CD4-positive, alpha-beta T cell treated with Interleukin-4 for 1 hour (primary cell): ENCODE data around the gene FBXO3.
A peak's percentile ranks its signal among the peaks of the same experiment; 100 is the strongest.

Experiments
- DNase-seq, 2 donors: peaks; one replicate each; pipeline ENCODE4 v3.0.0-alpha.2; 2020 to 2022

The FBXO3 gene

DNA sequence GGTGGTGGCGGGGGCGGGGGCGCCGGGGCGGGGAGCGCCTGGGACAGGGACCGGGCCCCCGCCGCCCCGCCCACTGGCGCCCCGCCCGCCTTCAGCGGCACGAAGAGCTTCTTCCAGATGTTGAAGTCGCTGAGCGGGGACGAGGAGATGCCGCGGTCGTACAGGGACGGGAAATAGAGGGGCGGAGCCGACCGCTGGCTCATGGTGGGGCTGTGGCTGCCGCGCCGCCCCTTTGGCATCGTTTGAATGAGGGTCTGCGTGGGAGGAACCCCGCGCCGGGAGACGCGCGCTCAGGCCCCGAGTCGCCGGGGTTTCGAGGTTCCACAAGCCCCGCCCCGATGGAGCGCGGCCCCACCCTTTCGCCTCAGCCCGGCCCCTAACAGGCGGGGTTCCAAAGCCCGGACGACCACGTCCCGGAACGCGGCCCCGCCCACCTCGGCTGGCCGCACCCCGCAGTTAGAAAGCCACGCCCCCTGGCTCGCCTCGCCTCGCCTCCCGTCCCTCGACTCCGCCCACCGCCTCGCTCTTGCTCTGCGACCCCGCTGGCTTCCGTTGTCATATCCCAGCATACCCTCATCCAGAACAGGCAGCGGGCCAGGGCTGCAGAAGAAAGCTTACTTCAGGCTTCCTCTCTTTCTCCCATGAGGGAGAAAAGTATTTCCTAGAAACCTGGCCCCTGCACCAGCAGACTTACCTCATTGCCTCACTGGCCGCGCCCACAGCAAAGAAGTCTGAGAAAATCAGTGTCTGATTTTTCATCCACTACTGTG is 73.6 kb downstream of the FBXO3 start, which contains the start of gene C11orf91:
Gene C11orf91, minus strand, starts transcription at position 325 of the 770 bp plus-strand sequence. Its CDS starts 86 bp downstream, at position 239.
- DNase-seq = peak; percentile 91 to 94

- DNase-seq = no peak
Measured at GRCh38 chr11:33700063-33700501, 74.2 kb downstream of the FBXO3 start.

DNA sequence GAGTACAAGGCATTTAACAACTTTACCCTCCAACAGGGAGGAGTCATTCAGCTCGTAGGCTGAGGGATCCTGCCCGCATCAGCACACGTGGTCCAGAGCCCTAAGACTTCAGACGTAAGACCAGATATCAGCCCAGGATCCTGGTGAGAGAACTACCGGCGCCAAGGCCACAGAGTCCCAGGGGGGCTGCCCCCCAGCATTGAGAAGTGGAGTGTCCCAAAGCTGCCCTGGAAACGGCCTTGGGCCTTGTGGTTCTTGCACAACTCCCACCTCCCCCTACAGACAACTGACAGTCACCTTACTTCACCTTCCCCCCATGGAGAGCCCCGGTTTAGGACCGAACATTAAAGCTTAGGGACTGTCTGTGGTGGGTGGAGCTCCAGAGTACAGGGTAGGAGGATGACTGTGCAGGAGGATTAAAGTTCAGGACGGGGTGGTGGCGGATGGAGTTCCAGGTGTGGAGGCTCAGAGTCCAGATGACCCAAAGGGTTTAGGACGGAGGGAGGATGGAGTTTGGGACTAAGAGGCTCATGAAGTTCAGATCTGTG is 74.7 kb downstream of the FBXO3 start:
- no peak for DNase-seq

- no peak for DNase-seq
Measured at GRCh38 chr11:33698921-33699320, 75.4 kb downstream of the FBXO3 start.

DNA sequence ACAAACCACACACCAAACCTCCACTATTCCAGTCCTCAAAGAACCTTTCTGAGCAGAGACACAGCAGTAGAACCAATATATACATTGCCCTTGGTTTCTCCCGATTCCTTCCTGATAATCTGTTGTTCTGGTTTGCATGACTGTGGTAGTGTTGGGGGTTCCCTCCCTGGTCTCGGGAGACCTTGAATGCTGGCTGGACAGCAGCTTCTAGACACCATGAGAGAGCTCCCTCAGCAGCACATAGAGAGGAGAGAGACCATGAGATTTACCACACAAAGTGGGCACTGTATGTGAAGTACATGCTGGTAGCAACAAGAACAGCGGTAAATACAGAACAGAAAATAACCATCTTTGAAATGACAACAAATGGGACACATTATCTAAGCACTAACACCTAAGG is 76.3 kb downstream of the FBXO3 start:
- no peak for DNase-seq

GRCh38 chr11:33696931-33697638 is 77.2 kb downstream of the FBXO3 start:
- DNase-seq = no peak

DNA sequence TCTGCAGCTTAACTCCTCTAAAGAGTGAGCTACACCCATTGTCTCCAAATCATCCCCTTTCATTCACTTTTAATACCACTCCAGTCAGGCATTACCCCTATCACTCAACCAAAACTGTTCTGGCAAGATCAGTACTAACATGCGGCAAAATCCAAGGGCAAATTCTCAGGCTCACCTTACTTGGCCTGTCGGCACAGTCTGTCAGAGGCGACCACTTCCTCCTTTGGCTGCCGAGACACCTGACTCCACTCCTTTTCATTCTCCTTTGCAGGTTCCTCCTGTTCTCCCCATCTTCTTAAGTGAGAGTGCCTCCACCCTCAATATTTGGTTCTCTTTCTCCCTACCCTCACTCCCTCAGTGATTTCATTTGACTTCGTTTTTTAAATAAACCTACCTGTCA is 77.9 kb downstream of the FBXO3 start:
- DNase-seq = no peak

DNA sequence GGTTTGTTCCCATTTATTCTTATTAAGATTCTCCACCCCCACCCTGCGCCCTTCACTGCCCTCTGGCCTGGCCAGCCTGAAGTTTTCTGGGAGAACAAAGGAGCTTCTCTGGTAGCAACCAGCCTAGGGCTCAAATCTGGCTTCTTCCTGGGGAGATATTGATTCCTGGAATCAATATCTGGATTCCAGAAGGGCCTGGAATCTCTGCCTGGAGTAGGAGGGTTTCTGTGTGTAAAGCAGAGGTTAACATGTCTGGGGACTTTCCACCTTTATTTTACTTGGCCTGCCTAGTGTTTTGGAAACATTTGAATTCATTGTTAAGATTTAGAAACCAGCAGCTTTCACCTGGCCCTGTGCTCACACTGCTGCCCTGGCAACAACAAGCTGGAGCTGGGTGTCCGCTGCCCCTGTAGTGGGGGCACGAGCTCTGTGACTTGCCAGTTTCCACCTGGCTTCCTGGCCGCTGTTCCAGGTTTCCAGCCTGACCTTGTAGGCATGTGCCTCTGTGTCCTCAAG is 79.2 kb downstream of the FBXO3 start:
- DNase-seq = no peak

- DNase-seq = no peak
Measured at GRCh38 chr11:33694346-33695050, 79.8 kb downstream of the FBXO3 start.

GRCh38 chr11:33692541-33692940 is 81.8 kb downstream of the FBXO3 start:
- DNase-seq = no peak

DNA sequence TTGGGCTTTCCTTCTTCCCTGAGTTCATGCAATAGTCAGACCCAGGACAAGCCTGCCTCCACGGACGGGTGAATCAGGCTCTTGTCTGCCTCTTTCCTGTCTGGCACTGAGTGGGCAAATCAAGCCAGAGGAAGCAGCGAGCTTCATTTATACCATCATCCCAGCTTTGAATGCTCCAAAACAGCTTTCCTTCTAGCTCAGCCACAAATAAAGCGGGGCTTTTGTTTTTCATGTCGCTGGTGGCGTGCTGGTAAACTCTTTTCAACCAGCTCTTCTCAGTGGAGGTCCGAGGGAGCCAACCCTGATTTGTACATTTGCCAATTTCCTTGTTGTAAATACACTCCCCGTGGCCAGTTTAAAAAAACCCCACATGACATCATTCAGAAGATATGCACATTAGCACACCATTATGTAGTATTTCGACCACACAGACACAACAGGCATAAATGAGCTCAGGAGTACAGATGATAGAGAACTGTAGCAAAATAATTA is 82.3 kb downstream of the FBXO3 start:
- DNase-seq = no peak

DNA sequence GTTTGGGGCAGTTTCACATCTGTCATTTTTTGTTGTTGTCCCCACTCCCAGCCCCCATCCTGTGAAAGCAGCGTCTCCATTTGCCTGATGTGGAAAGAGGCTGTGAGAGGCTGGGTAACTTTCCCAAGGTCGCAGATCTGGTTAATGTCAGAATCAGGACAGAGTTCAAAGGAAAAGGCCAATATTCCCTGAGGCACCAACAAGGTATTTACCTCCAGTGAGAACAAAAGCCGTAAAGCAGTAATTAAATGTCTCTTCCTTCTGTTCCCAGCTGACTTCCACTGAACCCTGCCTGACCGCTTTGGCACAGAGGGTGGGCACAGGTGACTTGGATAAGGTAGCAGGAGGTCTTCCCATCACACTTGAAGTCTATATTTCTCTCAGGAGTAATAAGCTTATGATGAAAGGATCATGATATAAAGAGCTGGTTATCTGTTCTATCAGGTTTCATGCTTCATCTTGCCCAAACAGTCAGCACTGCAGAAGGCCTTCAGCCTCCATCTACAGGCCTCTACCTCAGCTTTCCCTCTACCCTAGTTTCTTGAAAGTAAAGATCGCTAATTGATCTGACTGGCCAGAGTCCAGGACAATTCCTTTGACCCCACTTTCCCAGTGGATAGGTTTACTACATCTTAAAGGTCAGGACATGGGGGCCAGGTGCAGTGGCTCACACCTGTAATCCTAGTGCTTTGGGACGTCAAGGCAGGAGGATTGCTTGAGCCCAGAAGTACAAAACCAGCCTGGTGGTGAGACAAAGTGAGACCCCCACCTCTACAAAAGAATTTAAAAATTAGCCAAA is 83.1 kb downstream of the FBXO3 start:
- no peak for DNase-seq
